OCI-LY3 (cell line): ENCODE measurements around the gene PLD5.

Experiments used
- CTCF ChIP-seq: fragments of 200-600, 300-600 bp; sonication (generic); IDR thresholded peaks from 2 replicates; pipeline ENCODE4 v1.5.1; 2014; ENCODE audit warnings: antibody characterized with exemption, low read length, low read depth
- EZH2phosphoT487 ChIP-seq: fragments of 200-600 bp; shearing (Covaris generic); IDR thresholded peaks from 2 replicates; pipeline ENCODE4 v1.6.1; 2018; ENCODE audit warnings: antibody characterized with exemption, mixed run types, low read depth

GRCh38 chr1:242216368-242216767 is 308.1 kb downstream of the PLD5 start:
- no peak for TF ChIP-seq CTCF
- TF ChIP-seq EZH2phosphoT487: no peak
